ENCODE results near the gene MPP2. TPM values are rescaled to one million over a fixed set of nuclear protein-coding genes. Genes with fewer than 3 reads are reported as not detected.

MPP2 gene
- total RNA-seq, 1 donor from 2014 or later: 0.92 TPM

Other genes starting within 250 kb of the MPP2 start
- gene MEOX1, start 245.6 kb downstream of the MPP2 start, total RNA-seq: not detected in 2 replicates
- not detected in 2 replicates for gene SOST, start 148.7 kb downstream of the MPP2 start, total RNA-seq
- gene DUSP3, start 128.6 kb downstream of the MPP2 start, total RNA-seq: 51.6 and 64.0 TPM in 2 replicates
- gene CFAP97D1, start 127.1 kb downstream of the MPP2 start, total RNA-seq: under 0.01 TPM in 1 of 2 replicates, not detected in the other
- 9.8 and 10.2 TPM in 2 replicates for gene MPP3, start 74.4 kb downstream of the MPP2 start, total RNA-seq
- gene CD300LG, start 60.4 kb downstream of the MPP2 start, total RNA-seq: not detected in 2 replicates
- gene PPY, start 34.9 kb upstream of the MPP2 start, total RNA-seq: not detected in 2 replicates
- not detected in 2 replicates for gene PYY, start 46.4 kb upstream of the MPP2 start, total RNA-seq
- gene NAGS, start 97.1 kb upstream of the MPP2 start, total RNA-seq: 2.2 and 6.8 TPM in 2 replicates
- gene TMEM101, start 107.4 kb upstream of the MPP2 start, total RNA-seq: 79.5 and 101 TPM in 2 replicates
- 35.4 and 38.1 TPM in 2 replicates for gene LSM12, start 159.1 kb upstream of the MPP2 start, total RNA-seq
- 21.0 and 22.6 TPM in 2 replicates for gene G6PC3, start 163.2 kb upstream of the MPP2 start, total RNA-seq
- 27.1 and 31.6 TPM in 2 replicates for gene HDAC5, start 216.1 kb upstream of the MPP2 start, total RNA-seq
- gene HROB, start 234.4 kb upstream of the MPP2 start, total RNA-seq: 2.2 and 2.4 TPM in 2 replicates